HG03432 (cell line): ENCODE results near the gene IFNL4.
"Not testable (repeated sequence)": the region's sequence is repeated elsewhere in the genome, so short reads cannot be mapped to it uniquely, and the experiment has no call there.

Experiments used
- ATAC-seq: cut with Tn5 transposase; IDR thresholded peaks from one replicate; pipeline ENCODE4 v1.9.1; 2021; ENCODE audit warnings: mild to moderate bottlenecking, moderate library complexity; ENCODE audit not compliant: unreplicated experiment

IFNL4 gene

GRCh38 chr19:39248806-39249205 lies at the start of gene IFNL4:
IFNL4 (minus strand) TSS chr19:39248856.
- ATAC-seq: no peak

GRCh38 chr19:39297931-39298634 lies 49.4 kb upstream of the IFNL4 start:
- ATAC-seq: no peak

- no peak for ATAC-seq
Measured at GRCh38 chr19:39296906-39297305, 48.2 kb upstream of the IFNL4 start.

DNA sequence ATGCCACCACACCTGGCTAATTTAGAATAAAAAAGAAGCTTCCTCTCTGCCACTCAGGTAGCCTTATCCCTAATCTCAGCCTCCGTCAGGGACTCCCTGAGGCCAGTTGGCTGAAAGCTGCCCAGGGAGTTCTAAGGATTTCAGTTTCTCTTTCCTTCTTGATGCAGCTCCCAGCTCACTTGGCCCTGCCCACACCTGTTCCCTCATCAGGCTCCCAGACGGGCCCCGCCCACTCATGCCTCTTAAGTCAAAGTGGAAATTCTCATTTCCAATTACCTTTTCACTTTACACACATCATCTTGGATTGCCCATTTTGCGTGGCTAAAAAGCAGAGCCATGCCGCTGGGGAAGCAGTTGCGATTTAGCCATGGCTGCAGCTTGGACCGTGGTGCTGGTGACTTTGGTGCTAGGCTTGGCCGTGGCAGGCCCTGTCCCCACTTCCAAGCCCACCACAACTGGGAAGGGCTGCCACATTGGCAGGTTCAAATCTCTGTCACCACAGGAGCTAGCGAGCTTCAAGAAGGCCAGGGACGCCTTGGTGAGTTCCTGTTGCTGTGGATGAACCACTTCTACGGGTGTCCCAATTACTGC lies 47.5 kb upstream of the IFNL4 start, which contains the start of gene IFNL1:
IFNL1 (plus strand) TSS at position 353 of the 591 bp plus-strand sequence; CDS start at position 368, 15 bp downstream.
- no peak for ATAC-seq

DNA sequence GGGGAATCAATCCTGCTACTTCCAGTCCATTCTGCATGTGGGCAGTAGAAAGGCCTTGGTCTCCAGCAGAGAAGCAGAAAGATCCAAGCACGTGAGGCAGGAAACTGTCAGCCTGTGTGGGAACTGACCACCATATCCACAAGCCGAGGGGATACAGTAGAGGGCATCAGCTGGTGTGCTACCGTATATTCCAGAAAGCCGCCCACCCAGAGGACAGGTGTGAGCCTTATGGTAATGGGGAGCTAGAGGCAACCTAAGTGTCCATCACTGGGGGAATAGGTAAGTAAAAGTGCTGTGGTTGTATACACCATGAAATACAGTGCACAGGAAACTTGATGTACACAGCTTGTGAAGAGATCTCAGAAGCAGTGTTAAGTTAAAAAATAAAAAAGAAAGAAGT lies 44.7 kb upstream of the IFNL4 start:
- ATAC-seq: no peak

GRCh38 chr19:39284032-39284431 lies 35.4 kb upstream of the IFNL4 start:
- no peak for ATAC-seq

- ATAC-seq: no peak
Measured at GRCh38 chr19:39282021-39282420, 33.4 kb upstream of the IFNL4 start.

GRCh38 chr19:39277598-39277997 lies 28.9 kb upstream of the IFNL4 start:
- ATAC-seq: no peak

DNA sequence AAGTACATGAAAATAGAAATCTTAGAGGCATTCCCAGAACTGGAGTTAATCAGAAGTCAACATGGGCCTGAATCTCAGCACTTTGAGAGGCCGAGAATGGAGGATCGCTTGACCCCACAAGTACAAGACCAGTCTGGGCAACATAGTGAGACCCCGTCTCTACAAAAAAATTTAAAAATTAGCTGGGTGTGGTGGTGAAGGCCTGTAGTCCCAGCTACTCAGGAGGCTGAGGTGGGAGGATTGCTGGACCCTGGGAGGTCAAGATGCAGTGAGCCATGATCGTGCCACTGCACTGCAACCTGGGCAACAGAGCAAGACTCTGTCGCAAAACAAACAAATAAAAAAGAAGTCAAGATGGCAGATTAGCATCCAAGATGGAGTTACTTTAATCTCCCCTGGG lies 28.1 kb upstream of the IFNL4 start:
- ATAC-seq: no peak

- no peak for ATAC-seq
Measured at GRCh38 chr19:39275578-39275977, 26.9 kb upstream of the IFNL4 start.

DNA sequence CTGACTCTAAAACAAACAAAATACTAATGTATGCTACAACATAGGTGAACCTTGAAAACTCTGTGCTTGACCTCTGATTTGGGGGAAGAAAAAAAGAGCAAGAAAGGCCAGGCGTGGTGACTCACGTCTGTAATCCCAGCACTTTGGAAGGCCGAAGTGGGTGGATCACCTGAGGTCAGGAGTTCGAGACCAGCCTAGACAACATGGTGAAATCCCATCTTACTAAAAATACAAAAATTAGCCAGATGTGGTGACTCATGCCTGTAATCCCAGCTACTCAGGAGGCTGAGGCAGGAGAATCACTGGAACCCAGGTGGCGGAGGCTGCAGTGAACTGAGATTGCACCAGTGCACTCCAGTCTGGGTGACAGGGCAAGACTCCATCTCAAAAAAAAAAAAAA lies 25.2 kb upstream of the IFNL4 start:
- ATAC-seq: not testable (repeated sequence)

DNA sequence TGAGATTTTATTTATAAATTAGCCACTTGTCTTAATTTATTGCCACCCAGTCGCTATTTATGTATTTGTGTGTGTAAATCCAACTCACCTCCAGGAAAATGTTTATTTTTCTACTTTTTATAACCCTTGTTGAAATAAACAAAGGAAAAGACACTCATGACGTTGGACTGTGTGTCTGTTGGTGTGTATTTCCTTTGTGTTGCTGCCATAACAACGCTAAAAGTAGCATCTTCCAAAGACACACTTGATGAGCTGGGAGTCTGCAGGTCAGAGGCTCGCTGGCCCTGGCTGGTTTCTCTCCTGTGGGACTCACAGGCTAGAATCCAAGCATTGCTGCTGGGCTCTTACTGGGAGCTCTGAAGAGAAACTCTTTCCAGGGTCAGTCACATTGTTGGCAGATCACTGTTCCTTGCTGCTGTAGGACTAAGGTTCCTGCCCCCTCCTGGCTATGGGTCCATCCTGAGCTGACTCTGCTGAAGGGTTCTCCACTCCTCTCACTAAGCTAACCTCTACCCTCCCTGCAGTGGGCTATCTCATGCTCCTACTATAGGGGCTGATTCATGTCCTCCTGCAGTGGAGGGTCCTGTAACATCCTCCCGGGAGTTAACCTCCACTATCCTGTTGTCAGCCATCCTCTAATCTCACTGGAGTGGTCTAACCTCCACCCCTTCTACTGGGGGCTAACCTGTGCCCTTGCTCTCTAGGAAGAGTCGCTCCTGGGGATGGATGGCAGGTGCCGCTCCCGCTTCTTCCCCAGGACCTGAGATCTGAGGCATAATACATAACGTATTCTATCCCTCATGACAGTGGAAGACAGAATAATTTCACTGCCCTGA lies 21.6 kb upstream of the IFNL4 start:
- ATAC-seq: no peak

DNA sequence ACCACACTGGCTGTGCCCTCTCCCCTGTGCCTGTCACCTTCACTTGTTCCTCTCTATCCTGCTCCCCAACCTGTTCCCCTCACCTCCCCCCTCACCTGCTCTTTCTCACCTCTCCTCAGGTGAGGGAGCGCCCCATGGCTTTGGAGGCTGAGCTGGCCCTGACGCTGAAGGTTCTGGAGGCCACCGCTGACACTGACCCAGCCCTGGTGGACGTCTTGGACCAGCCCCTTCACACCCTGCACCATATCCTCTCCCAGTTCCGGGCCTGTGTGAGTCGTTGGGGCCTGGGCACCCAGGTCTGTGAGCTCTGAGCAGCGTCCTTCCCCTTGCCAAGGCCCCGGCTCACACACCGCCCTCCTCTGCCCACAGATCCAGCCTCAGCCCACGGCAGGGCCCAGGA lies 20.7 kb upstream of the IFNL4 start:
- not testable (repeated sequence) for ATAC-seq

- ATAC-seq: not testable (repeated sequence)
Measured at GRCh38 chr19:39268531-39269223, 20.0 kb upstream of the IFNL4 start.

- not testable (repeated sequence) for ATAC-seq
Measured at GRCh38 chr19:39268085-39268484, 19.4 kb upstream of the IFNL4 start, which contains the start of gene IFNL2. IFNL2 (plus strand) TSS chr19:39268396; CDS start chr19:39268569, 173 bp downstream.

GRCh38 chr19:39265321-39265916 lies 16.8 kb upstream of the IFNL4 start:
- no peak for ATAC-seq

DNA sequence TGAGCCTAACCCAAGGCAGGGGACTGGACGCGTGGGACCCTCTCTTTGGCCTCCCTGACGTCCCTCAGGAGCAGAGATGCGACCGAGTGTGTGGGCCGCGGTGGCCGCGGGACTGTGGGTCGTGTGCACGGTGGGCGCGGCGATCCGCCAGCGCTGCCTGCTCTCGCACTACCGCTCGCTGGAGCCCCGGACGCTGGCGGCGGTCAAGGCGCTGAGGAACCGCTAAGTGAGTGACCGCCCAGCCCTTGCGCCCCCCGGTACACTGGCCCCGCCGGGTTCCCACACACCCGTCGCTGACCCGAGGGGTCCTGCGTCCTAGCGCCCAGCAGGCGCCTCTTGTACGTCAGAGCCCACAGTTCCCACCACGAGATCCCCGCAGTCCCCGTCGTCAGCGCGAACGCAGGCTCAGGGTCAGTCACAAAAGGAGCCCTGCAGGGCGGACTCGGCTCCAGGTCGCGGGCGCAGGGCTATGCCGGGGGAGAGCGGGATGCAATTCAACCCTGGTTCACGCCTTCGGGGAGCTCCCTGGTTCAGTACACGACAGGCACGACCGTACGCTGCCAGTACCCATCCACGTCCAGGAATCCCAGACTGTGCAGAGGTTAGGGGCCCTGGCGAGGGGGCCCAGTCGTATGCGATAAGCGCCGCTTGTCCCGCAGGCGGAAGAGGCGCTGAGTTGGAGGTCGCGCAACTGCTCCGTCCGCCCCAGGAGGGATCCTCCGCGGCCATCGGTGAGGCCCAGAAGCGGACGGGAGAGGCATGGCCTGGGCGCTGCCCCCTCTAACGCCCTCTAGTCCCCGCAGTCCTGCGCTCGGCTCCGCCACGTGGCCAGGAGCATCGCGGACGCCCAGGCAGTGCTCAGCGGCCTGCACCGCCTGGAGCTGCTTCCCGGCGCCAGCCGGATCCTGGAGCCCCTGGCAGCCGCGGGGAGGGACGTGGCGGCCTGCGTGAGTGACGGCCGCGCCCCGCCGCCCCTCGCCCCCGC lies 15.9 kb upstream of the IFNL4 start:
- no peak for ATAC-seq

- no peak for ATAC-seq
Measured at GRCh38 chr19:39263912-39264305, 15.3 kb upstream of the IFNL4 start.

DNA sequence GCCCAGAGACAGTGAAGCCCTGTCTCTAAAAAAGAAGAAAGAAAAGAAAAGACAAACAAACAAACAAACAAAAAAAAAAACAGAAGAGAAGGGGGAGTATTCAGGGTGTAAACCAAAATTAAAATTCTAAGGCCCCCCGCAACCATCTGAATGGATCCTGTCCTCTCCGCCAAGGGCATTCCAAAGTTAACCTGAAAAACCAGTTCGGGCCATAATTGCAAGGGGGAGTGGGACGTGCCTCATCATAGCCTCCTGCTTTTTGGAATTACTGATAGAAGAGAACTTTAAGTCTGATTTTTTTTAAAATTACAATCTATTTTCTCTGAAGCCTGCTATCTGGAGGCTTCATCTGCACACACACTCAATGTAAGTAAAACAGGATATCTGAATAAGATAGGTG lies 13.8 kb upstream of the IFNL4 start:
- no peak for ATAC-seq
